T-helper 22 cell (primary cell): ENCODE measurements around the gene NLRP7.
"Not testable (repeated sequence)": the region's sequence is repeated elsewhere in the genome, so short reads cannot be mapped to it uniquely, and the experiment has no call there.

Source experiments
- DNase-seq: peaks from one replicate; pipeline ENCODE4 v3.0.0-alpha.2; 2020; ENCODE audit warnings: low read depth

NLRP7 gene

GRCh38 chr19:54919646-54920563 lies 27.4 kb downstream of the NLRP7 start:
- DNase-seq: not testable (repeated sequence)

- no peak for DNase-seq
Measured at GRCh38 chr19:54918499-54918898, 28.8 kb downstream of the NLRP7 start.

GRCh38 chr19:54916822-54917221 lies 30.5 kb downstream of the NLRP7 start:
- DNase-seq: no peak

GRCh38 chr19:54907899-54908298 lies 39.4 kb downstream of the NLRP7 start:
- not testable (repeated sequence) for DNase-seq

GRCh38 chr19:54906819-54907218 lies 40.5 kb downstream of the NLRP7 start:
- DNase-seq: no peak

GRCh38 chr19:54905803-54906511 lies 41.4 kb downstream of the NLRP7 start, which contains the start of gene NCR1:
TSS of gene NCR1 (plus strand) at chr19:54906148. CDS start at chr19:54906188, 40 bp downstream.
- no peak for DNase-seq

- no peak for DNase-seq
Measured at GRCh38 chr19:54905421-54905802, 41.9 kb downstream of the NLRP7 start.

GRCh38 chr19:54904261-54904660 lies 43.1 kb downstream of the NLRP7 start:
- not testable (repeated sequence) for DNase-seq

- DNase-seq: no peak
Measured at GRCh38 chr19:54903303-54903702, 44.0 kb downstream of the NLRP7 start.

- no peak for DNase-seq
Measured at GRCh38 chr19:54902061-54902460, 45.3 kb downstream of the NLRP7 start.

- DNase-seq: not testable (repeated sequence)
Measured at GRCh38 chr19:54901153-54901552, 46.2 kb downstream of the NLRP7 start.

GRCh38 chr19:54899646-54900045 lies 47.7 kb downstream of the NLRP7 start:
- not testable (repeated sequence) for DNase-seq

GRCh38 chr19:54898685-54899084 lies 48.6 kb downstream of the NLRP7 start:
- DNase-seq: not testable (repeated sequence)

- DNase-seq: no peak
Measured at GRCh38 chr19:54896036-54896435, 51.3 kb downstream of the NLRP7 start.

- DNase-seq: not testable (repeated sequence)
Measured at GRCh38 chr19:54894106-54894505, 53.2 kb downstream of the NLRP7 start.

GRCh38 chr19:54893406-54893805 lies 53.9 kb downstream of the NLRP7 start:
- no peak for DNase-seq

GRCh38 chr19:54889566-54889965 lies 57.8 kb downstream of the NLRP7 start:
- no peak for DNase-seq

- no peak for DNase-seq
Measured at GRCh38 chr19:54888239-54888638, 59.1 kb downstream of the NLRP7 start.

GRCh38 chr19:54883228-54883627 lies 64.1 kb downstream of the NLRP7 start:
- DNase-seq: no peak

- no peak for DNase-seq
Measured at GRCh38 chr19:54882758-54883157, 64.6 kb downstream of the NLRP7 start.

GRCh38 chr19:54881884-54882283 lies 65.4 kb downstream of the NLRP7 start:
- no peak for DNase-seq

- DNase-seq: no peak
Measured at GRCh38 chr19:54877471-54877870, 69.9 kb downstream of the NLRP7 start.

- no peak for DNase-seq
Measured at GRCh38 chr19:54875506-54875905, 71.8 kb downstream of the NLRP7 start.
